GM19238 (cell line): Measurements from ENCODE around the gene KRT33B.
"Not testable (repeated sequence)": the region's sequence is repeated elsewhere in the genome, so short reads cannot be mapped to it uniquely, and the experiment has no call there.

Experiments used
- DNase-seq: peaks from one replicate; pipeline ENCODE4 v3.0.0; 2011; ENCODE audit warnings: low spot score; ENCODE audit not compliant: insufficient read length

KRT33B gene

GRCh38 chr17:41347869-41348760 is 21.5 kb downstream of the KRT33B start:
- no peak for DNase-seq

- not testable (repeated sequence) for DNase-seq
Measured at GRCh38 chr17:41346421-41346820, 23.2 kb downstream of the KRT33B start.

- no peak for DNase-seq
Measured at GRCh38 chr17:41345992-41346391, 23.6 kb downstream of the KRT33B start.

- DNase-seq: no peak
Measured at GRCh38 chr17:41343029-41343428, 26.6 kb downstream of the KRT33B start.

- no peak for DNase-seq
Measured at GRCh38 chr17:41340934-41341861, 28.4 kb downstream of the KRT33B start.

- DNase-seq: no peak
Measured at GRCh38 chr17:41340494-41340893, 29.1 kb downstream of the KRT33B start.

GRCh38 chr17:41339571-41340172 is 29.9 kb downstream of the KRT33B start:
- no peak for DNase-seq

- no peak for DNase-seq
Measured at GRCh38 chr17:41338961-41339485, 30.6 kb downstream of the KRT33B start.

- no peak for DNase-seq
Measured at GRCh38 chr17:41335747-41336146, 33.9 kb downstream of the KRT33B start.

- no peak for DNase-seq
Measured at GRCh38 chr17:41334385-41335305, 35.0 kb downstream of the KRT33B start.

- no peak for DNase-seq
Measured at GRCh38 chr17:41333836-41334235, 35.8 kb downstream of the KRT33B start.

- DNase-seq: no peak
Measured at GRCh38 chr17:41333098-41333497, 36.5 kb downstream of the KRT33B start.

- no peak for DNase-seq
Measured at GRCh38 chr17:41332239-41332638, 37.4 kb downstream of the KRT33B start.

GRCh38 chr17:41331606-41332005 is 38.0 kb downstream of the KRT33B start:
- DNase-seq: no peak

- DNase-seq: no peak
Measured at GRCh38 chr17:41329279-41329948, 40.2 kb downstream of the KRT33B start.

GRCh38 chr17:41328207-41328606 is 41.4 kb downstream of the KRT33B start:
- DNase-seq: no peak

GRCh38 chr17:41327411-41328120 is 42.0 kb downstream of the KRT33B start:
- no peak for DNase-seq

GRCh38 chr17:41326173-41327145 is 43.2 kb downstream of the KRT33B start:
- DNase-seq: no peak
